GM12865 (cell line): ENCODE results near the gene ANKRD2.

Experiments used
- DNase-seq: peaks from one replicate; pipeline ENCODE4 v3.0.0; 2010; ENCODE audit warnings: low read depth
- H3K4me3 ChIP-seq: 2 replicates; pipeline ENCODE4 v1.5.1; 2011; ENCODE audit warnings: mild to moderate bottlenecking, low read depth, low read length, control low read depth
- CTCF ChIP-seq: IDR thresholded peaks from 2 replicates; pipeline ENCODE4 v1.5.1; 2011; ENCODE audit warnings: low read length, control low read depth, low read depth, inconsistent platforms; ENCODE audit not compliant: insufficient read depth; ENCODE audit errors: missing control alignments

The ANKRD2 gene

GRCh38 chr10:97632949-97633884, 60.6 kb downstream of the ANKRD2 start, which contains the start of gene MORN4:
Gene MORN4 (minus strand): TSS chr10:97633500. CDS start chr10:97619653, 13,847 bp downstream.
- DNase-seq: peak; percentile 93
- peak within 1 kb of the TSS; percentile 91 for H3K4me3 ChIP-seq
- no peak for TF ChIP-seq CTCF
